Measurements from ENCODE around the gene PPP6R3.

The PPP6R3 gene

GRCh38 chr11:68569357-68569756 is 108.8 kb downstream of the PPP6R3 start:
- DNase-seq, result no peak

- DNase-seq, result no peak
Measured at GRCh38 chr11:68570691-68571090, 110.1 kb downstream of the PPP6R3 start.

GRCh38 chr11:68574308-68574707 is 113.8 kb downstream of the PPP6R3 start:
- DNase-seq, result no peak

GRCh38 chr11:68575025-68575665 is 114.6 kb downstream of the PPP6R3 start:
- DNase-seq, result no peak

GRCh38 chr11:68579455-68579854 is 118.9 kb downstream of the PPP6R3 start:
- no peak for DNase-seq

GRCh38 chr11:68581439-68581838 is 120.9 kb downstream of the PPP6R3 start:
- DNase-seq, result no peak

- no peak for DNase-seq
Measured at GRCh38 chr11:68581901-68582300, 121.3 kb downstream of the PPP6R3 start.

- no peak for DNase-seq
Measured at GRCh38 chr11:68582416-68583040, 122.0 kb downstream of the PPP6R3 start.

- no peak for DNase-seq
Measured at GRCh38 chr11:68583041-68583446, 122.5 kb downstream of the PPP6R3 start.

GRCh38 chr11:68584097-68584496 is 123.5 kb downstream of the PPP6R3 start:
- peak; percentile 78 for DNase-seq

- DNase-seq, result no peak
Measured at GRCh38 chr11:68584991-68585524, 124.5 kb downstream of the PPP6R3 start.

GRCh38 chr11:68589547-68590216 is 129.1 kb downstream of the PPP6R3 start:
- no peak for DNase-seq

- no peak for DNase-seq
Measured at GRCh38 chr11:68591719-68592118, 131.2 kb downstream of the PPP6R3 start.

- DNase-seq, result no peak
Measured at GRCh38 chr11:68593441-68593840, 132.9 kb downstream of the PPP6R3 start.

GRCh38 chr11:68594123-68594522 is 133.6 kb downstream of the PPP6R3 start:
- DNase-seq, result no peak

- no peak for DNase-seq
Measured at GRCh38 chr11:68596231-68596630, 135.7 kb downstream of the PPP6R3 start.

- no peak for DNase-seq
Measured at GRCh38 chr11:68598816-68599653, 138.5 kb downstream of the PPP6R3 start.

- no peak for DNase-seq
Measured at GRCh38 chr11:68601147-68601546, 140.6 kb downstream of the PPP6R3 start.

GRCh38 chr11:68609761-68610160 is 149.2 kb downstream of the PPP6R3 start:
- DNase-seq, result no peak

- DNase-seq, result no peak
Measured at GRCh38 chr11:68610452-68611116, 150.0 kb downstream of the PPP6R3 start.

GRCh38 chr11:68615657-68616056 is 155.1 kb downstream of the PPP6R3 start:
- no peak for DNase-seq
